ENCODE measurements around the gene DUSP22.

DUSP22 gene

GRCh38 chr6:399785-400534, 107.7 kb downstream of the DUSP22 start:
- H3K27me3 ChIP-seq (ENCODE audit: control insufficient read depth, insufficient read depth, low read length, poor library complexity, severe bottlenecking) = peaks cover 20% of the 10 kb centered on the region
- H3K27ac ChIP-seq (ENCODE audit: insufficient read depth, low read depth, low read length, poor library complexity, severe bottlenecking) = no peak overlapping the region
- H3K36me3 ChIP-seq (ENCODE audit: control insufficient read depth, insufficient read depth, low read length) = no peaks in the 10 kb centered on the region
- no peaks in the 10 kb centered on the region for H3K9me3 ChIP-seq (ENCODE audit: control insufficient read depth, low read length)
- 93 to 94% methylated on average over 11 of the region's 11 CpGs for WGBS, 2 experiments
- no peaks in the 10 kb centered on the region for H3K4me1 ChIP-seq (ENCODE audit: control insufficient read depth, insufficient read depth, low read length)
- no peak overlapping the region for H3K4me3 ChIP-seq (ENCODE audit: insufficient read depth, low read depth, low read length)

- Histone ChIP-seq H3K27ac (ENCODE audit: insufficient read depth, low read depth, low read length, poor library complexity, severe bottlenecking) (no peak overlapping the region), H3K36me3 (ENCODE audit: control insufficient read depth, insufficient read depth, low read length) (no peaks in the 10 kb centered on the region), H3K27me3 (ENCODE audit: control insufficient read depth, insufficient read depth, low read length, poor library complexity, severe bottlenecking) (peaks cover 11% of the 10 kb centered on the region), H3K4me3 (ENCODE audit: insufficient read depth, low read depth, low read length) (no peak overlapping the region), H3K9me3 (ENCODE audit: control insufficient read depth, low read length) (no peaks in the 10 kb centered on the region), H3K4me1 (ENCODE audit: control insufficient read depth, insufficient read depth, low read length) (no peaks in the 10 kb centered on the region)
- WGBS, 2 experiments = 91 to 98% methylated on average over 3 of the region's 6 CpGs
Measured at GRCh38 chr6:400815-401214, 108.5 kb downstream of the DUSP22 start.

Measured in ectodermal cell (in vitro differentiated cells).